ENCODE data around the gene RBM33.

The RBM33 gene

GRCh38 chr7:155729847-155730246, 85.4 kb downstream of the RBM33 start:
- DNase-seq: no peak

- no peak for DNase-seq
Measured at GRCh38 chr7:155731380-155731779, 86.9 kb downstream of the RBM33 start.

GRCh38 chr7:155731871-155732270, 87.4 kb downstream of the RBM33 start:
- no peak for DNase-seq

GRCh38 chr7:155732286-155732685, 87.8 kb downstream of the RBM33 start:
- no peak for DNase-seq

GRCh38 chr7:155733582-155734444, 89.4 kb downstream of the RBM33 start:
- DNase-seq: no peak

- no peak for DNase-seq
Measured at GRCh38 chr7:155734445-155734809, 90.0 kb downstream of the RBM33 start.

GRCh38 chr7:155735442-155736115, 91.1 kb downstream of the RBM33 start:
- no peak for DNase-seq

GRCh38 chr7:155737590-155737989, 93.1 kb downstream of the RBM33 start:
- no peak for DNase-seq

- no peak for DNase-seq
Measured at GRCh38 chr7:155738104-155738503, 93.6 kb downstream of the RBM33 start.

GRCh38 chr7:155738652-155739537, 94.4 kb downstream of the RBM33 start:
- DNase-seq: peak; percentile 67

GRCh38 chr7:155739538-155740143, 95.2 kb downstream of the RBM33 start:
- peak; percentile 18 for DNase-seq

GRCh38 chr7:155741082-155741481, 96.6 kb downstream of the RBM33 start:
- DNase-seq: no peak

- DNase-seq: peak; percentile 22
Measured at GRCh38 chr7:155741805-155742204, 97.3 kb downstream of the RBM33 start.

GRCh38 chr7:155743177-155743576, 98.7 kb downstream of the RBM33 start:
- no peak for DNase-seq

GRCh38 chr7:155744971-155745683, 100.7 kb downstream of the RBM33 start:
- DNase-seq: no peak

- no peak for DNase-seq
Measured at GRCh38 chr7:155745737-155746136, 101.3 kb downstream of the RBM33 start.

GRCh38 chr7:155746188-155746587, 101.7 kb downstream of the RBM33 start:
- DNase-seq: no peak

GRCh38 chr7:155747209-155747608, 102.7 kb downstream of the RBM33 start:
- DNase-seq: no peak

GRCh38 chr7:155749578-155749977, 105.1 kb downstream of the RBM33 start:
- DNase-seq: no peak

- DNase-seq: no peak
Measured at GRCh38 chr7:155750255-155751125, 106.0 kb downstream of the RBM33 start.

- DNase-seq: no peak
Measured at GRCh38 chr7:155751409-155751808, 106.9 kb downstream of the RBM33 start.

Data from CD4-positive, alpha-beta T cell treated with Interleukin-10 for 1 hour (primary cell).